Measurements from ENCODE around the gene ACAA2.
"Not testable (repeated sequence)": the region's sequence is repeated elsewhere in the genome, so short reads cannot be mapped to it uniquely, and the experiment has no call there.

The ACAA2 gene

DNA sequence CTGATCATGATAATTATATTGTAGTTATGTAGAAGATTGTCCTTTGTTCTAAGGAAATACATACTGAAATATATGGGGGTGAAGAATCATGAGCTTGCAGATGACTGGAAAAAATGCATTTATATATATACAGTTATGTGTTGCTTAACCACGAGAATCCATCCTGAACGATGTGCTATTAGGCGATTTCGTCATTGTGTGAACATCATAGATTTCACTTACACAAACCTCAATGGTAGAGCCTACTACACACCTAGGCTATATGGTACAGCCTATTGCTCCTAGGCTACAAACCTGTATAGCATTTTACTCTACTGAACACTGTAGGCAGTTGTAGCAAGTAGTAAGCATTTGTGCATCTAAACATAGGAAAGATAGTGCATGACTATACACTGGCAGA, 2.6 kb upstream of the ACAA2 start:
- no peak for DNase-seq (ENCODE audit: low spot score)
- in situ Hi-C loops (cut with MboI; ENCODE audit: low pct_unique_long_range_greater_than_20kb, low sequenced_read_pairs, unreplicated experiment): no loop called here
- TF ChIP-seq, protein P1, sequence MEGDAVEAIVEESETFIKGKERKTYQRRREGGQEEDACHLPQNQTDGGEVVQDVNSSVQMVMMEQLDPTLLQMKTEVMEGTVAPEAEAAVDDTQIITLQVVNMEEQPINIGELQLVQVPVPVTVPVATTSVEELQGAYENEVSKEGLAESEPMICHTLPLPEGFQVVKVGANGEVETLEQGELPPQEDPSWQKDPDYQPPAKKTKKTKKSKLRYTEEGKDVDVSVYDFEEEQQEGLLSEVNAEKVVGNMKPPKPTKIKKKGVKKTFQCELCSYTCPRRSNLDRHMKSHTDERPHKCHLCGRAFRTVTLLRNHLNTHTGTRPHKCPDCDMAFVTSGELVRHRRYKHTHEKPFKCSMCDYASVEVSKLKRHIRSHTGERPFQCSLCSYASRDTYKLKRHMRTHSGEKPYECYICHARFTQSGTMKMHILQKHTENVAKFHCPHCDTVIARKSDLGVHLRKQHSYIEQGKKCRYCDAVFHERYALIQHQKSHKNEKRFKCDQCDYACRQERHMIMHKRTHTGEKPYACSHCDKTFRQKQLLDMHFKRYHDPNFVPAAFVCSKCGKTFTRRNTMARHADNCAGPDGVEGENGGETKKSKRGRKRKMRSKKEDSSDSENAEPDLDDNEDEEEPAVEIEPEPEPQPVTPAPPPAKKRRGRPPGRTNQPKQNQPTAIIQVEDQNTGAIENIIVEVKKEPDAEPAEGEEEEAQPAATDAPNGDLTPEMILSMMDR (IDR thresholded peaks at IDR 0.05; ENCODE audit: extremely low read depth, insufficient read depth, missing control alignments): no peak

DNA sequence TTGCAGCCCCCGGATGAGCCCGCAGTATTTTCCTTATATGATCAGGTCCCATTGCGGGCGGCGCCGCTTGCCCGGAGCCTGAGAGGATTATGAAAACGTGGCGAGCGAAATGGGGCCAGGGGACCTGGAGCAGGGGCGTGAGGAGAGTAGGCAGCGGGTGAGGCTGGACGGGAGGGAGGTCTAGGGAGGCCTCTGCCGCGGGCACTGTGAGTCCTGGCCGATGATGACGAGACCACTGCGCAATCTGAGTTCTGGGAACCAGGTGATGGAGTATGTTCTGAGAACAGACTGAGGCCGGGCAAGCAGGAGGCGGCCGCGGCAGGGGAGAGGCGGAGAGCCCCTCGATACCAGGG, 790 bp upstream of the ACAA2 start:
- peak; percentile 43 for DNase-seq (ENCODE audit: low spot score)
- in situ Hi-C loops (cut with MboI; ENCODE audit: low pct_unique_long_range_greater_than_20kb, low sequenced_read_pairs, unreplicated experiment): no loop called here
- TF ChIP-seq, protein P1 (IDR thresholded peaks at IDR 0.05; ENCODE audit: extremely low read depth, insufficient read depth, missing control alignments): no peak

DNA sequence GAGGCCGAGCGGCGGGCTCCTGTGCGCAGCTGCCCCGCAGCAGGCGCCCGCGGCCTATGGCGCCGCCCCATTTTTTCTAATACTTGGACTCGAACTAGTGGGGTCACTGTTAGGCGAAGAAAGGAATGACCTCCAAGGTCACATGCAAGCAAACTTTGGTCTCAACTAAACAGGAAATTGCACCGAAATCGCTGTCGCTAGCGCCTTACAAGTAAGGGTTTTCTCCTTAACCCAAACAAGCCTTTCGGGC, 339 bp downstream of the ACAA2 start:
- DNase-seq (ENCODE audit: low spot score): peak; percentile 35
- in situ Hi-C loops (cut with MboI; ENCODE audit: low pct_unique_long_range_greater_than_20kb, low sequenced_read_pairs, unreplicated experiment): no loop called here
- TF ChIP-seq, protein P1 (IDR thresholded peaks at IDR 0.05; ENCODE audit: extremely low read depth, insufficient read depth, missing control alignments): no peak

DNA sequence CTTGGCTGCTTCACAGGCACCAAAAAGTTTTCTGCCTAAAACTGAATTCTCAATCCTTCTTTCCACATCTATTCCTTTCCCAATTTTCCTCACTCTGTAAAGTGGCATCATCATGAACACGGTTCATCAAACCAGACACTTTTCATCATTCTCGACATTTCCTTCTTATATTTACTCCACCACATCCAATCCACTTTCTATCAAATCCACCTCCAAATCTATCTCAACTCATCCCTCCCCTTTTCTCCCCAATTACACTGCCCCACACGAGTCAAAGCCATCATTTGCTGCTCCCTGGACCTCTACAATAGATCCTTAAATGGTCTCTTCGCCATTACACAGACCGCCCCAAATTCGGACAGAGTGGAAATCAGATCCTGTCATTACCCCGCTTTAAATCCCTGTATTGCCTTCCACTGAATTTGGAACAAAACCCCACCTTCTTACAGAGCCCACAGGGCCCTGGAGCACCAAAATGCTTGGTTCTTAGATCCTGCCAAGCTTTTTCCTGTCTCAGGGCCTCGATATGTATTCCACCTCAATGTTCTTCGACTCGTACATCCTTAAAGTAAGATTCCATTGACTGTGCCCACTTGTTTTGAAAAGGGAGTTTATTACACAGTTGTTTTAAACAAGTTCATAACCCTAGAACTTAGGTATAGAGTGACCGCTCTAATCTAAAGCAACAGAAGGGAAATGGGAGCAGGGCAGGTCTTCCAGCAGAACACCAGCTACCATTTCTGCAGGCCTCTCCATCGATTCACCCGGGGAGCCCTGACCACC, 856 bp downstream of the ACAA2 start:
- DNase-seq (ENCODE audit: low spot score): peak; percentile 7
- in situ Hi-C loops (cut with MboI; ENCODE audit: low pct_unique_long_range_greater_than_20kb, low sequenced_read_pairs, unreplicated experiment): no loop called here

DNA sequence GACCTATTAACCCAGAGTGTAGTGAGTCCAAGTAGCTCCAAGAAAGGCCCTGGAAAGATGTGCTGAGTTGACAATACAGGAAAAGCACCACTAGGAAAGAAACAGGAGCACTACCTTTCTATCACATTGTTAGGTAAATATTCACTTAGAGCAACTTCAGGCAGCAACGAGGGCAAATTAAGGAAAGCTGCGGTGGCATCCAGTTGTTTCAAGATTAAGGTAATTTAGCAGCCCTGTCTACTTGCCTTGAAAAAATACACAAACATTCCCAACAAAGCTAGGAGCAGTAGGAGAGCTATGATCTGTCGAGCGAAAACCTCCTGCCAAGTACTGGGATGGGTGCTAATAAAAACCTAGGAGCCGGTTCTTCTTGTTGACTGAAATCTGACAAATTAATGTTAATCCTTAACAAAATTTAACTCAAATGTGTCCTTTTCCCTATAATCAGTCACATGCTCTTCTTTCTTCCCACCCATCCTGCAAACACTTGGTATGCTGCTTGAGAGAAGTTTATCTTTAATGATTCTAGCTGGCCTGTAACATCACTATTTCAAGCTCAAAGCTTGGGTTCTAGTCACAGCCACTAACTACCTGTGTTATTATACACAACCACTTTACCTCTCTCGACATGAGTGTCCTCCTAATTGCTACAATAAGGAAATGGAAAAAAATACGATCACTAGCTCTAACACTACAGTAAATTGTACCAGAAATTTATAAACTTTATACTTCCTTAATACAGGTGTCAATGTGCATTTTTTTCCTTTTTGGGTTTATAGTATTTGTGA, 2.0 kb downstream of the ACAA2 start:
- in situ Hi-C loops (cut with MboI; ENCODE audit: low pct_unique_long_range_greater_than_20kb, low sequenced_read_pairs, unreplicated experiment): no loop called here
- TF ChIP-seq, protein P1 (IDR thresholded peaks at IDR 0.05; ENCODE audit: extremely low read depth, insufficient read depth, missing control alignments): no peak
- peak; percentile 15 for DNase-seq (ENCODE audit: low spot score)

More for the DNA sequence above, 856 bp downstream of the ACAA2 start:
- TF ChIP-seq, protein P1 (IDR thresholded peaks at IDR 0.05; ENCODE audit: extremely low read depth, insufficient read depth, missing control alignments): no peak

DNA sequence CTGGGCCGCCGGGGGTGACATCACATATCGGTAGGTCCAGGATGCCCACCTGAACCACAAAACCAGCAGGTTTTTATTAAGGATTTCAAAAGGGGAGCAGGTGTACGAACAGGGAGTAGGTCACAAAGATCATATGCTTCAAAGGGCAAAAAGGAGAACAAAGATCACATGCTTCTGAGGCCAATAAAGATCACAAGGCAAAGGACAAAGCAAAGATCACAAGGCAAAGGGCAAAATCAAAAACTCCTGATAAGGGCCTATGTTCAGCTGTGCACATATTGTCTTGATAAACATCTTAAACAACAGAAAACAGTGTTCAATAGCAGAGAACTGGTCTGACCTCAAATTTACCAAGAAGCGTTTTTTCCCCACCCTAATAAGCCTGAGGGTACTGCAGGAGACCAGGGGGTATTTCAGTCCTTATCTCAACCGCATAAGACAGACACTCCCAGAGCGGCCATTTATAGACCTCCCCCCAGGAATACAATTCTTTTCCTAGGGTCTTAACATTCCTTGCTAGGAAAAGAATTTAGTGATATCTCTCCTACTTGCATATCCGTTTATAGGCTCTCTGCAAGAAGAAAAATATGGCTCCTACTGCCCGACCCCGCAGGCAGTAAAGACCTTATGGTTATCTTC, 4.7 kb downstream of the ACAA2 start:
- in situ Hi-C loops (cut with MboI; ENCODE audit: low pct_unique_long_range_greater_than_20kb, low sequenced_read_pairs, unreplicated experiment): not testable (repeated sequence)

DNA sequence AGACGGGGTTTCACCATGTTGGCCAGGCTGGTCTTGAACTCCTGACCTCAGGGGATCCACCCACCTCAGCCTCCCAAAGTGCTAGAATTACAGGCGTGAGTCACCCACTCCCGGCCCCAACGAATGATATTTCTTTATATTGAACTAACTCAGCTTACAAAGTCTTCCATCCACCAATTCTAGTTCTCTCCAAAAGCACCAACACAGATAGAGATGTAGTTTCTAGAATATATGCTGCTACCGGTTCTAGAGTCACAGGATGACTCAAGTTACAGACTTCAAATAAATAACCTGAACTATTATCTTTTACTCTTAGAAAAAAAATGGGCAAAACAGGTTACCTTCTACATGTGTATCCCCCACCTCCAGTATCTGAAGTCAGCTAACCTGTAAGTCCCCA, 9.2 kb downstream of the ACAA2 start:
- in situ Hi-C loops (cut with MboI; ENCODE audit: low pct_unique_long_range_greater_than_20kb, low sequenced_read_pairs, unreplicated experiment): no loop called here
- DNase-seq (ENCODE audit: low spot score): no peak
- TF ChIP-seq, protein P1 (IDR thresholded peaks at IDR 0.05; ENCODE audit: extremely low read depth, insufficient read depth, missing control alignments): no peak

More for the DNA sequence above, 4.7 kb downstream of the ACAA2 start:
- not testable (repeated sequence) for DNase-seq (ENCODE audit: low spot score)

Data from GM13977 (cell line).